ENCODE results near the gene GCLC.

Gene GCLC

DNA sequence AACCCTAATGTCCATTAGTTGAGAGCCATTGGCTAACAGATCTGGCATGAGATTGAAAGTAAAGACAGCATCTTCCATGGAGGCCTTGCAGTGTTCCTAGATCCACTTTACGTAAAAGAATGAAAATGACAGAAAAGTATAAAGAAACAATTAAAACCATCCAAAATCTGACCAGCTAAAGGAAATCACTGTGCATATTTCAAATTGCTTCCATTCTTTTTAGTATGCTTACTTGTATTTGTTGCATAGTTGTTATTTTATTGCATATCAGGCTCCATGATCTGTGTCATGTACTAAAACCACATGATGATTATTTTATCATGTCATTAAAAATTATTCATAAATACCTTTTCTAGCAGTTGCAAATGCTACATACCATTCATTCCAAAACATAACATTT, 67.9 kb downstream of the GCLC start:
- TF ChIP-seq, protein P1, sequence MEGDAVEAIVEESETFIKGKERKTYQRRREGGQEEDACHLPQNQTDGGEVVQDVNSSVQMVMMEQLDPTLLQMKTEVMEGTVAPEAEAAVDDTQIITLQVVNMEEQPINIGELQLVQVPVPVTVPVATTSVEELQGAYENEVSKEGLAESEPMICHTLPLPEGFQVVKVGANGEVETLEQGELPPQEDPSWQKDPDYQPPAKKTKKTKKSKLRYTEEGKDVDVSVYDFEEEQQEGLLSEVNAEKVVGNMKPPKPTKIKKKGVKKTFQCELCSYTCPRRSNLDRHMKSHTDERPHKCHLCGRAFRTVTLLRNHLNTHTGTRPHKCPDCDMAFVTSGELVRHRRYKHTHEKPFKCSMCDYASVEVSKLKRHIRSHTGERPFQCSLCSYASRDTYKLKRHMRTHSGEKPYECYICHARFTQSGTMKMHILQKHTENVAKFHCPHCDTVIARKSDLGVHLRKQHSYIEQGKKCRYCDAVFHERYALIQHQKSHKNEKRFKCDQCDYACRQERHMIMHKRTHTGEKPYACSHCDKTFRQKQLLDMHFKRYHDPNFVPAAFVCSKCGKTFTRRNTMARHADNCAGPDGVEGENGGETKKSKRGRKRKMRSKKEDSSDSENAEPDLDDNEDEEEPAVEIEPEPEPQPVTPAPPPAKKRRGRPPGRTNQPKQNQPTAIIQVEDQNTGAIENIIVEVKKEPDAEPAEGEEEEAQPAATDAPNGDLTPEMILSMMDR (IDR thresholded peaks at IDR 0.05; ENCODE audit: low read depth, low read length, missing control alignments), result no peak
- no peak overlapping the region for H3K4me3 ChIP-seq (replicated peaks; ENCODE audit: low read depth, low read length)

DNA sequence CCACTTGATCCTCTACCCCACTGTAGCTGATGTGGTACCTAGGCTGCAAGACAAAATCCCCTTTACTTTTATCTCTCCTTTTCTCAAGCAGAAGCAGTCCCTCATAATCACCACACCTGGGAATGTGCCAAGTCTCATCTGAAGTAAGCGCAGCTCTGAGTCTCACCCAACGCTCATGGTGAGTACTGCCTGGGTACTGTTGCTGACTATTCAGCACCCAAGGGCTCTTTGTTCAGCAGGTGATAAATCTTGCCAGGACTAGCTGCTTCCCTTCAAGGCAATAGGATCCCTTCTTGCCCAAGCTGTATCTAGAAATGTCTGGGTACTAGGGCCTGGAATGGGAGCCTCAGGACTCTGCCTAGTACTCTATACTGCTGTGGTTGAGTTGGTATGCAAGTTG, 70.9 kb downstream of the GCLC start:
- DNase-seq (ENCODE audit: extremely low read depth, low read depth), result no peak
- no peak overlapping the region for H3K4me3 ChIP-seq (replicated peaks; ENCODE audit: low read depth, low read length)
- TF ChIP-seq, protein P1 (IDR thresholded peaks at IDR 0.05; ENCODE audit: low read depth, low read length, missing control alignments), result no peak

More for the DNA sequence above, 67.9 kb downstream of the GCLC start:
- no peak for DNase-seq (ENCODE audit: extremely low read depth, low read depth)

DNA sequence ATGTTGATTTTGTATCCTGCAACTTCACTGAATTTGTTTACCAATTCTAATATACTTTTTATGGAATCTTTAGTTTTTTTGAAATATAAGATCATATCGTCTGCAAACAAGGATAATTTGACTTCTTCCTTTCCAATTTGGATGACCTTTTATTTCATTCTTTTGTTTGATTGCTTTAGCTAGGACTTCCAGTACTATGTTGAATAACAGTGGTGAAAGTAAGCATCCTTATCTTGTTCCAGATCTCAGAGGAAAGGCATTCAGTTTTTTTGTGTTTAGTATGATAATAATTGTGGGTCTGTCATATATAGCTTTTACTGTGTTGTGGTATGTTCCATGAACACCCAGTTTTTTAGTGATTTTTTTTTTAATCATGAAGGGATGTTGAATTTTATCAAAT, 75.7 kb downstream of the GCLC start:
- H3K4me3 ChIP-seq (replicated peaks; ENCODE audit: low read depth, low read length), result no peak overlapping the region
- no peak for DNase-seq (ENCODE audit: extremely low read depth, low read depth)
- TF ChIP-seq, protein P1 (IDR thresholded peaks at IDR 0.05; ENCODE audit: low read depth, low read length, missing control alignments), result no peak

GRCh38 chr6:53466257-53466656, 78.6 kb downstream of the GCLC start:
- TF ChIP-seq, protein P1 (IDR thresholded peaks at IDR 0.05; ENCODE audit: low read depth, low read length, missing control alignments), result no peak
- DNase-seq (ENCODE audit: extremely low read depth, low read depth), result no peak

DNA sequence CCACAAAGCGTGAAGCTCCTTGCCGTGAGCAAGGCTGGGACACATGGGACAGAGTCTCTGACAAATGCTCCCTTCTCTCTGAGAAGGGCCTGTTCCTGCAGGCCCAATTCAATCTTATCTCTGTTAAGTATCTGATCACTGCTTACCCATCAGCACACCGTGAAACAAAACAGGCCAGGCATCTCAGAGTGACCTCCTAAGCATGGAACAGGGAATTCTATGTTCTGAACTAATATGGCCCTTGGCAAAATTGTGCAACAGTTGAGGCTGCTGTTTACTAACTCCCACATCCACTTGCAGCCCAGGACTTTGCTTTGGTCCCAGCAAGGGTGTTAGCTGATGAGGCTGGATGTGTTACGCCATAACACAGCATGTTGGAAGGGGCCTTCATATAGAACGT, 79.2 kb downstream of the GCLC start:
- TF ChIP-seq, protein P1 (IDR thresholded peaks at IDR 0.05; ENCODE audit: low read depth, low read length, missing control alignments), result no peak
- no peak for DNase-seq (ENCODE audit: extremely low read depth, low read depth)
- H3K4me3 ChIP-seq (replicated peaks; ENCODE audit: low read depth, low read length), result no peak overlapping the region

More at GRCh38 chr6:53466257-53466656, 78.6 kb downstream of the GCLC start:
- H3K4me3 ChIP-seq (replicated peaks; ENCODE audit: low read depth, low read length), result no peak overlapping the region

DNA sequence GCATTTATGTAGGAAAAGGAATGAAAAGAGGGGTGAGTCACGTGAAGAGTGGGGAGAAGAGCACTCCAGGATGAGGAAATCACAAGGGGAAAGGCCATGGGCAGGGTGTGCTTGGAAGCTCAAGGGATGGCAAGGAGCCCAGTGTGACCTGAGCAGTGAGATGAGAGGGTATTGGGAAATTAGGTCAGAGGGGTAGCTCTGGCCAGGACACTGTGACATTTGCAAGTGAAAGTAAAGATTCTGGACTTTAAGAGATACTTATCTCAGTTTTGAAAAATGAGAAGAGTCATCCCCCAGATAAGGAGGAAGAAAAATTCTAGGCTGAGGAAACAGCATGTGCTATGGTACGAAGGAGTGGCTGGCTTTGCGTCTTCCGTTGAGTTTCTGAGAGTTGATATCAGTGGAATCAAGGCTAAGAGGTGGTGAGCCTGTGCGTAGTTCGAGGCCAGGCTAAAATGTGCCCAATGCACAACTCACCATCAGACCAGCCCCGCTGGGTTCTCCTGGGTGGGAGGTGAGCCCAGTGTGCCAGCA, 79.9 kb downstream of the GCLC start:
- no peak overlapping the region for H3K4me3 ChIP-seq (replicated peaks; ENCODE audit: low read depth, low read length)
- DNase-seq (ENCODE audit: extremely low read depth, low read depth), result no peak
- TF ChIP-seq, protein P1 (IDR thresholded peaks at IDR 0.05; ENCODE audit: low read depth, low read length, missing control alignments), result no peak

DNA sequence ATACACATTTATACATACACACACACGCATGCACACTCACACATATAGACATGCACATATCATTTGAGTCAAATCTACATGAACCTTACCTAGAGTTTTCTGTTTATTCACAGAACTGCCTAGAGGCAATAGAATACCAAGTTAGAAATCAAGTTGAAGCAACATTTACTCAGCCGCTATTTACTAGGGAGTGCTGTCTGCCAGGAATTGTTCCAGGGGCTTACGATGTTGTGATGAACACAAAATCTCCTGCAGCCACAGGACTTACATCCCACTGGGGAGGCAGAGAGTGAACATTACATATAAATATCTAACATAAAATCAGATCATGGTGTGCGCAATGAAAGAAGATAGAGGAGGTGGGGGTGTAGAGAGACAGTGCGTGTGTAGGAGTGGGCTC, 80.4 kb downstream of the GCLC start:
- no peak for DNase-seq (ENCODE audit: extremely low read depth, low read depth)
- no peak overlapping the region for H3K4me3 ChIP-seq (replicated peaks; ENCODE audit: low read depth, low read length)
- TF ChIP-seq, protein P1 (IDR thresholded peaks at IDR 0.05; ENCODE audit: low read depth, low read length, missing control alignments), result no peak

Measured in HFF-Myc (cell line).